Keratinocyte (primary cell): ENCODE measurements around the gene ABCA4. TPM values are rescaled to one million over a fixed set of nuclear protein-coding genes. Genes with fewer than 3 reads are reported as not detected.
"Not testable (repeated sequence)": the region's sequence is repeated elsewhere in the genome, so short reads cannot be mapped to it uniquely, and the experiment has no call there.

Source experiments
- DNase-seq: peaks from one replicate; pipeline ENCODE4 v3.0.0-alpha.2; 2011; ENCODE audit warnings: low read depth, missing footprints, low spot score
- FAIRE-seq: peaks from 2 replicates; lab custom pipeline; 2011; peaks lifted over from hg19 to GRCh38; lab: Jason Lieb, UNC
- H2AFZ ChIP-seq: 2 replicates; pipeline ENCODE4 v1.6.0; 2012; ENCODE audit warnings: low read length, control low read depth, inconsistent platforms; ENCODE audit not compliant: control insufficient read depth
- H3K27ac ChIP-seq: 2 replicates; pipeline ENCODE4 v1.5.1; 2011; ENCODE audit warnings: low read length; ENCODE audit not compliant: control insufficient read depth, insufficient read depth
- H3K27me3 ChIP-seq: 3 replicates; pipeline ENCODE4 v1.6.0; 2011; ENCODE audit warnings: low read length; ENCODE audit not compliant: control insufficient read depth, insufficient read depth; ENCODE audit errors: extremely low read depth
- H3K36me3 ChIP-seq, 2 experiments: 2 replicates in 1 of 2; 3 replicates in 1 of 2; pipeline ENCODE4 v1.5.1; 2011; ENCODE audit warnings: low read length in 2 of 2, mild to moderate bottlenecking in 1 of 2; ENCODE audit not compliant: control insufficient read depth in 2 of 2, insufficient read depth in 2 of 2; ENCODE audit errors: extremely low read depth in 1 of 2
- H3K4me1 ChIP-seq: 3 replicates; pipeline ENCODE4 v1.5.1; 2011; ENCODE audit warnings: low read length; ENCODE audit not compliant: control insufficient read depth, insufficient read depth; ENCODE audit errors: extremely low read depth
- H3K4me2 ChIP-seq: 3 replicates; pipeline ENCODE4 v1.6.0; 2011; ENCODE audit warnings: low read depth, low read length; ENCODE audit not compliant: control insufficient read depth, insufficient read depth; ENCODE audit errors: extremely low read depth
- H3K4me3 ChIP-seq, 3 experiments: fragments of 200-600 bp in 1 of 3; sonication (generic) in 1 of 3; 2 replicates in 2 of 3; 3 replicates in 1 of 3; pipeline ENCODE4 v1.5.1; 2011 to 2016; ENCODE audit warnings: low read length in 3 of 3, mild to moderate bottlenecking in 3 of 3, control low read depth in 2 of 3, inconsistent platforms in 1 of 3, low read depth in 1 of 3, mixed read lengths in 1 of 3, mixed run types in 1 of 3, moderate library complexity in 1 of 3; ENCODE audit not compliant: control insufficient read depth in 2 of 3, insufficient read depth in 2 of 3; ENCODE audit errors: extremely low read depth in 1 of 3
- H3K79me2 ChIP-seq: 2 replicates; pipeline ENCODE4 v1.6.0; 2012; ENCODE audit warnings: low read length; ENCODE audit not compliant: control insufficient read depth, insufficient read depth
- H3K9ac ChIP-seq: 3 replicates; pipeline ENCODE4 v1.6.0; 2011; ENCODE audit warnings: low read length; ENCODE audit not compliant: control insufficient read depth, insufficient read depth; ENCODE audit errors: extremely low read depth
- H3K9me1 ChIP-seq: 3 replicates; pipeline ENCODE4 v1.6.0; 2011; ENCODE audit warnings: low read length; ENCODE audit not compliant: control insufficient read depth, insufficient read depth; ENCODE audit errors: extremely low read depth
- H3K9me3 ChIP-seq: 2 replicates; pipeline ENCODE4 v1.5.1; 2012; ENCODE audit warnings: low read depth, low read length; ENCODE audit not compliant: control insufficient read depth
- H4K20me1 ChIP-seq: 3 replicates; pipeline ENCODE4 v1.6.0; 2011; ENCODE audit warnings: low read length; ENCODE audit not compliant: control insufficient read depth, insufficient read depth; ENCODE audit errors: extremely low read depth
- CTCF ChIP-seq, 3 experiments: IDR thresholded peaks in 1 of 3; conservative IDR thresholded peaks in 1 of 3; optimal IDR thresholded peaks in 1 of 3; 2 replicates in 2 of 3; 3 replicates in 1 of 3; pipeline versions ENCODE3 to v1.5.1; 2011; ENCODE audit warnings: low read length in 3 of 3, mild to moderate bottlenecking in 3 of 3, moderate library complexity in 2 of 3, control low read depth in 1 of 3, inconsistent platforms in 1 of 3; ENCODE audit not compliant: insufficient read depth in 2 of 3; ENCODE audit errors: extremely low read depth in 1 of 3
- EZH2 ChIP-seq: IDR thresholded peaks from one replicate; pipeline ENCODE4 v1.6.1; 2012; ENCODE audit warnings: inconsistent platforms, mild to moderate bottlenecking, low read length, moderate library complexity
- dilution Hi-C: fragments of 300-500 bp; cut with MboI; formaldehyde crosslinking; loops from one replicate; pipeline ENCODE4 v1.7.0; 2020; ENCODE audit warnings: low sequenced_read_pairs; ENCODE audit not compliant: extremely low pct_ligation_motif_present
- polyA plus RNA-seq, 5 experiments: library from polyadenylated mRNA; depleted of rRNA in 3 of 5; stranded (reverse) in 3 of 5; stranded (forward) in 1 of 5; unstranded in 1 of 5; fragments of >200 nt; gene quantifications; 1 replicate in 1 of 5; 2 replicates in 3 of 5; 3 replicates in 1 of 5; pipeline versions ENCODE4 v1.2.1 to v1.2.3, GENCODE V29; 2011 to 2012; ENCODE audit warnings: missing spikeins in 2 of 5, low read depth in 1 of 5, low replicate concordance in 1 of 5

Gene ABCA4
- polyA plus RNA-seq, 1 donor (not counting 4 experiments of a cell fraction or from before 2014, with no cell fraction given) = 0.04 TPM

- H3K36me3 ChIP-seq = peaks cover 2 to 3% of the 10 kb centered on the region in 2 experiments
- H3K4me1 ChIP-seq = peaks cover 1% of the 10 kb centered on the region
- no peak overlapping the region for H3K4me2 ChIP-seq
- H3K9me3 ChIP-seq = no peaks in the 10 kb centered on the region
- no peaks in the 10 kb centered on the region for H3K27me3 ChIP-seq
- no peak for TF ChIP-seq EZH2
- no peak for TF ChIP-seq CTCF (optimal IDR thresholded peaks at IDR 0.05 in 1 of 3, IDR thresholded peaks at IDR 0.05 in 1 of 3, conservative IDR thresholded peaks at IDR 0.05 in 1 of 3; ENCODE audit: extremely low read depth in 1 of 3, insufficient read depth in 2 of 3, low read length in 3 of 3)
- dilution Hi-C loops = no loop called here
- no peaks in the 10 kb centered on the region for H4K20me1 ChIP-seq
- no peaks in the 10 kb centered on the region for H3K79me2 ChIP-seq
- H3K4me3 ChIP-seq = no peak overlapping the region
- no peak overlapping the region for H3K27ac ChIP-seq
- FAIRE-seq (no peak), DNase-seq (no peak)
- no peaks in the 10 kb centered on the region for H3K9me1 ChIP-seq
- H3K9ac ChIP-seq = no peak overlapping the region
- H2AFZ ChIP-seq = no peak overlapping the region
These were observed 44.9 kb upstream of the ABCA4 start for GRCh38 chr1:94165843-94166242.

GRCh38 chr1:94164885-94165284 lies 43.9 kb upstream of the ABCA4 start:
- H3K9me1 ChIP-seq, H3K4me3 ChIP-seq, H2AFZ ChIP-seq, H3K79me2 ChIP-seq, H3K9me3 ChIP-seq, H3K9ac ChIP-seq, H3K4me1 ChIP-seq, dilution Hi-C loops, H3K36me3 ChIP-seq, FAIRE-seq, H3K27me3 ChIP-seq, H3K4me2 ChIP-seq, DNase-seq, H4K20me1 ChIP-seq, H3K27ac ChIP-seq: not testable (repeated sequence)

GRCh38 chr1:94164121-94164520 lies 43.2 kb upstream of the ABCA4 start:
- H3K4me3 ChIP-seq, DNase-seq, dilution Hi-C loops, H3K9me1 ChIP-seq, FAIRE-seq, H2AFZ ChIP-seq, H4K20me1 ChIP-seq, H3K9me3 ChIP-seq, H3K9ac ChIP-seq, H3K79me2 ChIP-seq, H3K36me3 ChIP-seq, H3K4me2 ChIP-seq, H3K27ac ChIP-seq, H3K4me1 ChIP-seq, H3K27me3 ChIP-seq: not testable (repeated sequence)

GRCh38 chr1:94163249-94163648 lies 42.3 kb upstream of the ABCA4 start:
- DNase-seq, dilution Hi-C loops, H3K4me1 ChIP-seq: not testable (repeated sequence)

More at GRCh38 chr1:94163249-94163648, 42.3 kb upstream of the ABCA4 start:
- not testable (repeated sequence) for H3K9ac ChIP-seq, H3K4me3 ChIP-seq, H3K9me3 ChIP-seq, H3K27me3 ChIP-seq, H3K79me2 ChIP-seq, H2AFZ ChIP-seq, FAIRE-seq, H4K20me1 ChIP-seq, H3K36me3 ChIP-seq, H3K4me2 ChIP-seq, H3K9me1 ChIP-seq, H3K27ac ChIP-seq
